Retina (tissue), 1 donor: ENCODE data around the gene FAAP20.
A peak's percentile ranks its signal among the peaks of the same experiment; 100 is the strongest.

Experiments used
- DNase-seq: peaks from one replicate; pipeline ENCODE4 v3.0.0-alpha.2; 2016

Gene FAAP20

GRCh38 chr1:2193514-2194281, 874 bp downstream of the FAAP20 start:
- DNase-seq = no peak

- DNase-seq = no peak
Measured at GRCh38 chr1:2192031-2192995, 2.3 kb downstream of the FAAP20 start.

GRCh38 chr1:2190491-2190976, 4.0 kb downstream of the FAAP20 start:
- DNase-seq = no peak

GRCh38 chr1:2189459-2190425, 4.8 kb downstream of the FAAP20 start:
- DNase-seq = peak; percentile 94

GRCh38 chr1:2188336-2188735, 6.2 kb downstream of the FAAP20 start:
- DNase-seq = no peak

GRCh38 chr1:2187619-2188018, 7.0 kb downstream of the FAAP20 start:
- no peak for DNase-seq

- no peak for DNase-seq
Measured at GRCh38 chr1:2186901-2187300, 7.7 kb downstream of the FAAP20 start.

GRCh38 chr1:2185880-2186855, 8.4 kb downstream of the FAAP20 start:
- DNase-seq = no peak

- DNase-seq = no peak
Measured at GRCh38 chr1:2184934-2185333, 9.6 kb downstream of the FAAP20 start.

- DNase-seq = no peak
Measured at GRCh38 chr1:2184531-2184930, 10.0 kb downstream of the FAAP20 start.

- no peak for DNase-seq
Measured at GRCh38 chr1:2183937-2184334, 10.6 kb downstream of the FAAP20 start.

- no peak for DNase-seq
Measured at GRCh38 chr1:2182376-2182775, 12.2 kb downstream of the FAAP20 start.

GRCh38 chr1:2181752-2182151, 12.8 kb downstream of the FAAP20 start:
- DNase-seq = no peak

- DNase-seq = no peak
Measured at GRCh38 chr1:2181271-2181670, 13.3 kb downstream of the FAAP20 start.

GRCh38 chr1:2180297-2181245, 14.0 kb downstream of the FAAP20 start:
- DNase-seq = no peak

- DNase-seq = peak; percentile 66
Measured at GRCh38 chr1:2179283-2180013, 15.1 kb downstream of the FAAP20 start.

GRCh38 chr1:2178875-2179274, 15.7 kb downstream of the FAAP20 start:
- DNase-seq = no peak

GRCh38 chr1:2177946-2178538, 16.5 kb downstream of the FAAP20 start:
- no peak for DNase-seq

- no peak for DNase-seq
Measured at GRCh38 chr1:2177541-2177940, 17.0 kb downstream of the FAAP20 start.
